T-helper 2 cell treated with Interferon-gamma antibody and Interleukin-4, amounts not matched to agents 5 μg/mL and 100 μg/mL, for 36 hours (primary cell): ENCODE data around the gene SLC5A8.
"Not testable (repeated sequence)": the region's sequence is repeated elsewhere in the genome, so short reads cannot be mapped to it uniquely, and the experiment has no call there.

Source experiments
- DNase-seq: peaks from one replicate; pipeline ENCODE4 v3.0.0; 2021; ENCODE audit warnings: low spot score
- H3K27ac Mint-ChIP-seq: one replicate; pipeline ENCODE4 v1.8.0; 2021; ENCODE audit warnings: mild to moderate bottlenecking, mixed read lengths
- H3K27me3 Mint-ChIP-seq: one replicate; pipeline ENCODE4 v1.8.0; 2021; ENCODE audit warnings: low read depth, mixed read lengths
- H3K36me3 Mint-ChIP-seq: one replicate; pipeline ENCODE4 v1.8.0; 2021; ENCODE audit warnings: low read depth, mixed read lengths
- H3K4me1 Mint-ChIP-seq: one replicate; pipeline ENCODE4 v1.8.0; 2021; ENCODE audit warnings: low read depth, mixed read lengths
- H3K4me3 Mint-ChIP-seq: one replicate; pipeline ENCODE4 v1.8.0; 2022; ENCODE audit warnings: mild to moderate bottlenecking, moderate library complexity, mixed read lengths
- H3K9me3 Mint-ChIP-seq: one replicate; pipeline ENCODE4 v1.8.0; 2021; ENCODE audit warnings: mixed read lengths

Gene SLC5A8

DNA sequence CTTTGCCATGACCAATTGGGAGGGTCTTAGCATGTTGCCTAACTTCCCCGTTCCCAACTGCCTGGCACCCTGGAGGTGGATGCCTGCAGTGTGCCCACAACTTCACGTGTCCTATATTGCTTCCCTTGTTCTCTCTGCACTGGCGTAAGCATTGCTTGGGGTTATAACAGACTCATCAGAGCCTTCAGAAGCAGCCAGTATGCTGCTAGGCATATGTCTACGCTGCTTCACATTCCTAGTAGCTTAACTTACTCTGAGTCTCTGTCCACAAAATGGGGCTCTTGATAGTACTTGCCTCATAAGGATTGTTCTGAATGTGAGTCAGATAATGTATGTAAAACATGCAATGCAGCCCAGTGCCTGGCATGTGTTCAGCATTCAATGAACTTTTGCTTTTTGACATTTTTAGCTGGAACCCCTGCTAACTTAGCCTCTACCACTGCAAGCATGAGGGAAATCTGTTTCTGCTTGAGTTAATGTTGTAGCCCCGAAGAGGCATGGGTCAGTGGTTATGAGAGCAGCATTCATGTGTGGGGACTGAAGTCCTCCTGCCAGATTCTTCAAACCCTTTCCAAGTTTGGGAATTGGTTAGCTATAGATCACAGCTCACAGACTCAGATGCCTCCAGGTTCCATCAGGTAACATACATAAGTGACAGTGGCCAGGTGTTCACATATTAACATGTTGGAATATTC, 2.8 kb downstream of the SLC5A8 start:
- Mint-ChIP-seq H3K4me1 (no peaks in the 10 kb centered on the region), H3K4me3 (no peak overlapping the region), H3K9me3 (no peaks in the 10 kb centered on the region), H3K27me3 (peaks cover 17% of the 10 kb centered on the region), H3K27ac (no peak overlapping the region), H3K36me3 (no peaks in the 10 kb centered on the region)
- no peak for DNase-seq

DNA sequence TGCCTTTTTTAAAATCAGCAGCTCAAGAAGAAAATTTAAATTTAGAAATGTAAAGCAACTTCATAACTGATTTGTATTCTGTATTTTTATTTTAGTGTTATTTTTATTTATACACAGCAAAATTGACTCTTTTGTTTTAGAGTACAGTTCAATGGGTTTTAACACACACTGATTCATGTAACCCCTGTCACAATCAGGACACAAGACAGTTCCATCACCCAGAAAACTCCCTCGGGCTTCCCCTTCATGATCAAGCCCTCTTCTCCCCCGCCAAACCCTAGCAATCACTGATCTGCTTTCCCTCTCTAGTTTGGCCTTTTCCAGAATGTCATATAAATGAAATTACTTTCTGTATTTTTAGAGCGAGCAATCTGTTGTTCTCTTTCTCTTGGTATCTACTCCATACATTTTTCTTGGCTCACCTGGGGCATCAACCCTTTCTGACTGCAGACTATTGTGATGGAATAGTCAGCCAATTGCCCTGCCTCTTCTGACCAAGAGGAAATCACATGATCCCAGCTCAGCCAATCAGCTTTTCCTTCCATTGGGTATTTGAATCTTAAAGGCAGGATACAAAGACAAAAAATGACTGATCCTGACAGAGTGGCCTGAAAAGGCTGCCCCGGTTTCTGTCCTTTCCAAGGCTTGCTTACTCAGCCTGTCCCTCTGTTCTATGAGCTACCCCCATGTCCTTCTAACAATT, 5.3 kb downstream of the SLC5A8 start:
- Mint-ChIP-seq H3K4me1 (no peaks in the 10 kb centered on the region), H3K9me3 (no peaks in the 10 kb centered on the region), H3K4me3 (no peak overlapping the region), H3K27ac (no peak overlapping the region), H3K36me3 (no peaks in the 10 kb centered on the region), H3K27me3 (peaks cover 11% of the 10 kb centered on the region)
- DNase-seq, result no peak

DNA sequence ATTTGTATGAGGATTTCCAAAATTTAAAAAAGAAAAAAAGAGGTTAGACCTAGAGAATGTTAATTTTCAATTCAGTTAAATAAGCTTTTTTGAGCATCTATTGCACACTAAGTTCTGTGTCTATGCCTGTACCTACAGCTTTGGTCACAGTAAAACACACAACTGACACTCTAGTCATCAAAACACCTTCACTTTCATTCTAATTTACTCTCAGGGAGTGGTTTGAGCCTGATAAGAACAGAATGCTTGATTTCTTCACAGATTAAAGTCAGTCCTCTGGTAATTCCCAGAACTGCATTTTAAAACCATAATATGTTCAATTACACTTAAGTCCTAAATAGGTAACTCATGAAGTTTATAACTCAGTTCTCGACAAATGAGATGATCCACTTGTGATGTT, 9.2 kb downstream of the SLC5A8 start:
- no peaks in the 10 kb centered on the region for H3K27me3 Mint-ChIP-seq
- no peak overlapping the region for H3K27ac Mint-ChIP-seq
- no peak overlapping the region for H3K4me3 Mint-ChIP-seq
- no peaks in the 10 kb centered on the region for H3K9me3 Mint-ChIP-seq
- H3K4me1 Mint-ChIP-seq, result no peaks in the 10 kb centered on the region
- no peaks in the 10 kb centered on the region for H3K36me3 Mint-ChIP-seq
- no peak for DNase-seq

DNA sequence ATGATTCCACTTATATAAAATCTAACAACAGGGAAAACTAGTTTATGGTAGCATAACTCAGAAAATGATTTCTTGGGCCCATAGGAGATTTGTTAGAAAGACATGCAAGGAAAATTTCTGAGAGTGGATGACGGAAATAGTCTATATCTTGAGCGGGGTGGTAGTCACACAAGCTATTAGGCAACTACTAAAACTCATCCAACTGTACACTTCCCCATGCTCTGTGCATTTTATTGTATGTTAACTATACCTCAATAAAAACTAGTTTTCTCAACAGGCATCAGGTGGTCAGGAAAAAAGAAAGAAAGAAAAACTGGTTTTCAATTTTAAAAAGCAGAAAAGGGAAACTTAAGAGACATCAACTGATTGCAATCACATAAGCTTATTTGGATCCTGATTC, 9.9 kb downstream of the SLC5A8 start:
- no peak for DNase-seq
- no peaks in the 10 kb centered on the region for H3K27me3 Mint-ChIP-seq
- H3K9me3 Mint-ChIP-seq, result no peaks in the 10 kb centered on the region
- no peak overlapping the region for H3K4me3 Mint-ChIP-seq
- no peaks in the 10 kb centered on the region for H3K36me3 Mint-ChIP-seq
- H3K27ac Mint-ChIP-seq, result no peak overlapping the region
- no peaks in the 10 kb centered on the region for H3K4me1 Mint-ChIP-seq

DNA sequence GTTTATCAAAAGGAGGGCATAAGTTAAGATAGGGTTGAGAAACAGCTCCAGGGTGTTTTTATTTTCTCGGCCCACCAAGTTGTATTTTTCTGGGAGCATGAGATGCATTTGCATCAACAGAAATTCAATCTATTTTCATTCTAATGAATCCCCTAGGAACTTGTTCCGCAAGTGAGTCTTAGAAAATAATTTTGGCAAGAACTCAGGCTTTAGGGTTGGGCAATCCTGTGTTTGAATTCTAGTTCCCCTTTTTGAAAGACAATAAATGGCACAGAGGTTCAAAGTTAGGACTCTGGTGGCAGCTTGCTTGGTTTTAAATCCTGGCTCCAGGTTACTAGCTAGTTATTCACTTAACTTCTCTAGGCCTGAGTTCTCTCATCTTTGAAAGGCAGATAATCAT, 23.7 kb downstream of the SLC5A8 start:
- no peaks in the 10 kb centered on the region for H3K27me3 Mint-ChIP-seq
- no peaks in the 10 kb centered on the region for H3K9me3 Mint-ChIP-seq
- no peak overlapping the region for H3K27ac Mint-ChIP-seq
- no peak for DNase-seq
- H3K4me3 Mint-ChIP-seq, result no peak overlapping the region
- H3K36me3 Mint-ChIP-seq, result no peaks in the 10 kb centered on the region
- H3K4me1 Mint-ChIP-seq, result no peaks in the 10 kb centered on the region

DNA sequence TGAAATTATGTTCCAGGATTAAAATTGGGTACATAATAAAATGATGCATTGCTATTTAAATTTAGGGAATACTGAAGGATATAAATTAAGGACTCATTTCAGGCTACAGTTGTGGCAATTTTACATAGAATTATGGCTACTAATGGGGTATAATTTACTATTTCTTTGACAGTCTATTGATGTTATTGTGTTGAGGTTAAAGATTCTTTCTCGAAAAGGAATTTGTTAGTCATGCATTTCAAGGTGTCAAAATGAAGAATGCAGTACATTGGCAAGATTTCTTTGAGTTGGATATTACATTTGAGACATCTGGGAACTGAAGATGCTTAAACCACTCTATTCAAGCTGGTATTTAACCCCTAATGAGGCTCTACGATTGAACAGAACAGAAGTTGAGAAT, 28.3 kb downstream of the SLC5A8 start:
- no peaks in the 10 kb centered on the region for H3K4me1 Mint-ChIP-seq
- H3K27ac Mint-ChIP-seq, result no peak overlapping the region
- no peaks in the 10 kb centered on the region for H3K9me3 Mint-ChIP-seq
- DNase-seq, result no peak
- H3K4me3 Mint-ChIP-seq, result no peak overlapping the region
- peaks cover under 1% of the 10 kb centered on the region for H3K27me3 Mint-ChIP-seq
- H3K36me3 Mint-ChIP-seq, result no peaks in the 10 kb centered on the region

DNA sequence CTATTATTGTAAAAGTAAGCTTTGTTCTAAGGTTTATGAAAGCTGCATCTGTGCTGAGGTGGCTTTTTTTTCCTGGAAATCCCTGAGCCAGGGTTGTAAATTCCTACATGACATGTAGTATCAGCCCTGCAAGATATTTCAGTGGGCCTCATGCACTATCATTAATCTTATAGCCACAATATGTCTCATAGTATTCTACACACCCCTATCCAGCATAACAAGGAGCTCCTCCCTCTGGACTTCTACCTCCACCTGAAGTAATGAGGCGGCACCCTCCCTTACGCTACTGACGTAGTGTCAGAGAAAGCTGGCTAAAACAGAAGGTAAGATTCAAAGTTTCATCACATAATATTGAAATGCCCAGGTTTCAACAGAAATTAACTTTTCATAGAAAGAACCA, 35.5 kb downstream of the SLC5A8 start:
- H3K27me3 Mint-ChIP-seq, result peaks cover 7% of the 10 kb centered on the region
- no peak for DNase-seq
- H3K36me3 Mint-ChIP-seq, result no peaks in the 10 kb centered on the region
- no peak overlapping the region for H3K27ac Mint-ChIP-seq
- H3K4me1 Mint-ChIP-seq, result no peaks in the 10 kb centered on the region
- no peaks in the 10 kb centered on the region for H3K9me3 Mint-ChIP-seq
- no peak overlapping the region for H3K4me3 Mint-ChIP-seq

DNA sequence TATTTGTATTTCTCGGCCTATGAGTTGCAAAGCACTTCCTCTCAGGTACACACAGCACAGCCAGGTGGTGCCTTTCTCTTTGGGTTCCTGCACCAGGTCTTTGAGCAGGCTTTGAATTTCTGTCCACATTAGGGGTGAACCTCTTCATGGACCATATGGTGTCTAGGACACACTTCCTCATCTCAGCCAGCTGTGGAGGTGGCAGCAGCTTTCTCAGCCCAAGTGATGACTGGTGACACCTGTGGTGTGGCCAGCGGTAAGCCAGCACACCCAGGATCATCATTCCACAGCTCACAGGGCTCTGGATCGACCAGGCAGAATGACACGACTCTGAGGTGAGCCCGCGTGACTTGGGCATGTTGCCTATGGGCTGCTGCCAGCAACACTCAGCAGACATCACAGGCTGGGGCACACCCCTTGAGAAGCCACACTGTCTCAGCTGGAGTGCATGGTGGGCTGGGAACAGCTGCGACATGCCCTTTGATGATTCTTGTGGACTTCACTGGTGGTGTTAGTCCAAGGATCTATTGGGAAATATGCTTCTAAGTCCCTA, 36.8 kb downstream of the SLC5A8 start:
- H3K4me1 Mint-ChIP-seq, result no peaks in the 10 kb centered on the region
- peaks cover 7% of the 10 kb centered on the region for H3K27me3 Mint-ChIP-seq
- H3K27ac Mint-ChIP-seq, result no peak overlapping the region
- H3K9me3 Mint-ChIP-seq, result no peaks in the 10 kb centered on the region
- no peaks in the 10 kb centered on the region for H3K36me3 Mint-ChIP-seq
- DNase-seq, result no peak
- no peak overlapping the region for H3K4me3 Mint-ChIP-seq

DNA sequence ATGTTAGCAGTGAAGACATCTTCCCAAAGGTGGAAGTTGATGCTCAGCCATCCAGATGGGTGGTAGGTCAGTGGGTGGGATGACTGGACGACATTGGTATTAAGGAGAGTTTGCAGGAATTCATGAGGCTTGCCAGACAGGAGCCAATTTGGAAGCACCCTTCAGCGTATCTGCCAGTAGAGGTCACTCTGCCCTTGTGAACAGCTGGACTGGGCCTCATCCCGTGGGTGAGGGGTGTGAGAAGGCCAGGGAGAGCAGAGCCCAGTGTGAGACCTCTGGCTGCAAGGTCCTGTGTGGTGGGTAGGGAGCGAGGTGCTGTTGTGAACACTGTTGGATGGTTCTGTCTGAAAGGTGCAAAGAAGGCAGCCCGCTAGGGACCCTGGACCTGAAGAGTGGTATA, 37.7 kb downstream of the SLC5A8 start:
- Mint-ChIP-seq H3K9me3 (no peaks in the 10 kb centered on the region), H3K27ac (no peak overlapping the region), H3K27me3 (peaks cover 7% of the 10 kb centered on the region), H3K4me3 (no peak overlapping the region), H3K36me3 (no peaks in the 10 kb centered on the region), H3K4me1 (no peaks in the 10 kb centered on the region)
- DNase-seq, result no peak

DNA sequence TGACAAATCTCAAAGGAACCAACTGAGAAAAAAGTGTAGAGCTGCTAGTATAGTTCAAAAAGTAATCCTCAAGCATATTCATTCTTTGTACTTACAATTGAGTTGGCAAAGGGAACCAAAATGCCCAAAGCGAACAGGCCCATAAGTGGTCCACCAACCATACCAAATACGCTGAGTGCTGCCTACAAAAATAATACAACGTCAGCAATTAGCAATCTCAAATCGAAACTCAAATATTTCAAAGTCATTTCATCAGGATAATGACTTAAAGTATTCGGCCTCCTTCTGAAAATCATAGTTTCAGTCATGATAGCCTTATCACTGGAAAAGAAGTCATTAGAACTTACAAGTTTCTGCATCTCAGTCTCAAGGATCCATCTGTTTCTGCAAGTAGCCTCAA, 42.0 kb downstream of the SLC5A8 start:
- Mint-ChIP-seq H3K9me3 (no peaks in the 10 kb centered on the region), H3K27me3 (no peaks in the 10 kb centered on the region), H3K36me3 (no peaks in the 10 kb centered on the region), H3K4me1 (no peaks in the 10 kb centered on the region), H3K4me3 (no peak overlapping the region), H3K27ac (no peak overlapping the region)
- no peak for DNase-seq

DNA sequence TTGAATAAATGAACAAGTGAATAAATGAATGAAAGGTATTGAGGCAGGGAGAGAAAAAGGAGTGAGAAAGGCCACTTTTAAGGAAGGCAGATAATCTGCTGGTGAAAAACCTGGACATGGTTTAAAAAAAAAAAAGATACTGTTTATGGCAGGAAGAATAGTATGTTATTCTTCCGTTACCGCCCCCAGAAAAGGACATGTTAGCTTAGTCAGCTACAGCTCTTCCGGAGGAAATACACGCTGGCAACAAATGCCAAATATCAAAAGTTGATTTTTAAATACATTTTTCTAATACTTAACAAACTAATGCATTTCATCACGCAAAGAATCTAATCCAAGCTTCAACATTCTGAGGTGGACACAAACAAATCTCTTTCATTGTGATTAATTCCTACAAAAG, 43.2 kb downstream of the SLC5A8 start:
- no peaks in the 10 kb centered on the region for H3K9me3 Mint-ChIP-seq
- H3K4me3 Mint-ChIP-seq, result no peak overlapping the region
- H3K4me1 Mint-ChIP-seq, result no peaks in the 10 kb centered on the region
- H3K27me3 Mint-ChIP-seq, result no peaks in the 10 kb centered on the region
- H3K36me3 Mint-ChIP-seq, result no peaks in the 10 kb centered on the region
- no peak overlapping the region for H3K27ac Mint-ChIP-seq
- DNase-seq, result no peak

DNA sequence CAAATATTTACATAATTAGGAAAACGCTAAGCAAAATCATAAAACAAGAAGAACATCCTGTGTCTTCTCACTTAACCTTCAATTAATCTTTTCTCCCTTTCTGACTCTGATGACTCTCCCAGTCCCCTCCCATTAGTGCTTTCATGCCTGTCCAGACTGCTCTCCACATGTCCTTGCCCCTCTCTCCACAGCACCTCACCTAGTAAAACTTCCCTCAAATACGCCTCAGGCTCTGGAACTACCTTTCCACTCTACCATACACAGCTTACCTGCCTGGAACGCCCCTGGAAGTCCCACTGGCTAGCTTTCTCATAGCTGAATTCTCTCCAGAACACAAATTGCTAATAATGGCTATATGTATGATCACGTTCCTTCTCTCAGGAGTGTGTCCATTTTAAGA, 44.7 kb downstream of the SLC5A8 start:
- DNase-seq, result no peak
- Mint-ChIP-seq H3K4me3 (no peak overlapping the region), H3K27ac (no peak overlapping the region), H3K36me3 (no peaks in the 10 kb centered on the region), H3K9me3 (no peaks in the 10 kb centered on the region), H3K27me3 (no peaks in the 10 kb centered on the region), H3K4me1 (no peaks in the 10 kb centered on the region)

DNA sequence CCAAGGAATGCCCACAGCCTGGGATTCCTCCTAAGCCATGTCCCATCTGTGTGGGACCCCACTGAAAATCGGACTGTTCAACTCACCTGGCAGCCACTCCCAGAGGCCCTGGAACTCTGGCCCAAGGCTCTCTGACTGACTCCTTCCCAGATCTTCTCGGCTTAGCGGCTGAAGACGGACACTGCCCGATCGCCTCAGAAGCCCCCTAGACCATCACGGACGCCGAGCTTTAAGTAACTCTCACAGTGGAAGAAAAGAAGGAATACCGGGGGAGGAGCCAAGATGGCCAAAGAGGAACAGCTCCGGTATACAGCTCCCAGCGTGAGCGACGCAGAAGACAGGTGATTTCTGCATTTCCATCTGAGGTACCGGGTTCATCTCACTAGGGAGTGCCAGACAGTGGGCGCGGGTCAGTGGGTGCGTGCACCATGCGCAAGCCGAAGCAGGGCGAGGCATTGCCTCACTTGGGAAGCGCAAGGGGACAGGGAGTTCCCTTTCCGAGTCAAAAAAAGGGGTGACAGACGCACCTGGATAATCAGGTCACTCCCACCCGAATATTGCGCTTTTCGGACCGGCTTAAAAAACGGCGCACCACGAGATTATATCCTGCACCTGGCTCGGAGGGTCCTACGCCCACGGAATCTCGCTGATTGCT, 64.1 kb downstream of the SLC5A8 start:
- H3K36me3 Mint-ChIP-seq, H3K4me3 Mint-ChIP-seq, H3K27me3 Mint-ChIP-seq, H3K4me1 Mint-ChIP-seq, H3K27ac Mint-ChIP-seq, DNase-seq, H3K9me3 Mint-ChIP-seq: not testable (repeated sequence)

DNA sequence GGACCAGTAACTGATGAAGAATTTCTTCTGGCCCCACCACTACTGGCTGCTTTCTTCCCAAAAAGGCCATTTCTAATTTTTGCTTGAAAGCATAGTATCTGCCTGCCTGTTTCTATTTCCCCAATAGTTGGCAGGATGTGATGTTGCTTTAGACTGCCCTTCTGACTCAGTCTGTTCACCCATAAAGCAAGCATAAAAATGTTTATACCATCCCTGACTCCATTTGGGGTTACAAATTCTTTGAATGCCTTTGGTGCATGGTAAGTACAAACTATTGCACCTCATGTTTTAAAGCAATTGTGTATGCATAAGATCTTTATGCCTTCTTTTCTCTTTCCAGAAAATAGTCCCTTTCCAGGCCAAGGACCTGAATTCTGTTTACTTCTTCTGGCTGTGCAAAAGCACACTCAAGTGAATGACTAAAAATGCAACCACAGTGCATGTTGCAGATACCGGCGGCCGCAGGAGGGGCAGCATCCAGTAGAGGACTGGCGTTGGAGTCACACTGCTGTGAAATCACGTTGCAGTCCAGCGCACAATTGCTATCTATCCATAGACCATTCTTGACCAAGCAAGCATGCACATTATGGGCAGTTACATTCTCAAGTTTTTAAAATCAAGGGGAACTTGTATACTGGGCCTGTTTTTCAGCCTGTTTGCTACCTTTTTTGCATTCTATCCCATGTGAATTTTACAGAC, 82.4 kb downstream of the SLC5A8 start:
- Mint-ChIP-seq H3K27ac (no peak overlapping the region), H3K4me3 (no peak overlapping the region), H3K9me3 (no peaks in the 10 kb centered on the region), H3K27me3 (no peaks in the 10 kb centered on the region), H3K36me3 (no peaks in the 10 kb centered on the region), H3K4me1 (no peaks in the 10 kb centered on the region)
- DNase-seq, result no peak
